Measurements from ENCODE around the gene ULK1.

GRCh38 chr12:131869871-131870418 lies 24.5 kb upstream of the ULK1 start:
- TF ChIP-seq EZH2 (IDR thresholded peaks at IDR 0.05; ENCODE audit: borderline replicate concordance, low read length): no peak
- no peak for TF ChIP-seq CTCF (IDR thresholded peaks at IDR 0.05; ENCODE audit: low read length)
